ENCODE data around the gene COX4I1.
"Not testable (repeated sequence)": the region's sequence is repeated elsewhere in the genome, so short reads cannot be mapped to it uniquely, and the experiment has no call there.

COX4I1 gene

DNA sequence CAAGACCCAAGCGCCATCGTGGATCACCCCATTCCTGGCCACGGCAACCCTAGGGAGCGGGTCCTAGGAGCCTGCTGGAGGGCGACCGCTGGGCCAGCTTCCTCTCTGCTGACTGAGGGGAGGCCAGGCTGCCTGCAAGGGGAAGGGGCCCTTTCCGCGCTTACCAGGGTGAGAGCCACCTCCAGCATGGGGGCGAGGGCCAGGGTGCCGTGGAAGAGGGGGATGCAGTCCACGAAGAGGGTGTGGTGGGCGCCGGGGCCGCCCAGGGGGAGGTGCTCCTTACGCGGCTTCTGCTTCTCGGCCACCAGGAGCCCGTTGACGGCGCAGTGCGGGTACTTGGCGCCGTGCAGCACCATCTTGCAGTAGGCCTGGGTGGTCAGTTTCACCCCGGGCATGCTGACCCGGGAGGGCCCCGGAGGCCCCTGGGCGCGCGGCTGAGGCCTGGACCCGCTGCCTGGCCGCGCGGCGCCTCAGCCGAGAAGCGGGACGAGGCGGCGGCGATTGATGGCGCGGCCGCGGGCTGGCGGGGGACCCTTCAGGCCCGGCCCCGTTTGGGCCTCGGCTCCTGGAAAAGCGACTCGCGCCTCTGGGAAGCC is 496 bp upstream of the COX4I1 start:
- TF ChIP-seq POLR2A (IDR thresholded peaks at IDR 0.05; ENCODE audit: low read length) (no peak), GATA1 (IDR thresholded peaks at IDR 0.05; ENCODE audit: low read depth, low read length) (no peak)
- peak; percentile 78 to 81 for DNase-seq

DNA sequence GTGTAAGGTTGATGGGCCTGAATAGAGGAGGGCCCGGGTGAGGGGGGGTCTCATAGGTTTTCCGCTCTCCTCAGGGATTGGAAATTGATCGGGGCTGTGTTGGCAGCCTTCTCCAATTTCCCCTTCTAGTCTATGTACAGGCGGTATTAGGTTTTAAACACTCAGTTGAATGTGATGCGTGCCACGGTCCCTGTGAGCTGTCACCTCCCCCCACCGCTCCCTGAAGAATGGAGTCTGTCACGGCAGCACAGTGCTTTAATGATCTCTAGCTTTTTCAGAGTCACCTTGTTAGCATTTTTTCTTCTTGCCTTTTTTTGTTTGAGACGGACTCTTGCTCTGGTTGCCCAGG is 800 bp downstream of the COX4I1 start:
- peak; percentile 59 to 75 for DNase-seq
- no peak for TF ChIP-seq GATA1 (IDR thresholded peaks at IDR 0.05; ENCODE audit: low read depth, low read length)
- TF ChIP-seq POLR2A (IDR thresholded peaks at IDR 0.05; ENCODE audit: low read length), result no peak

DNA sequence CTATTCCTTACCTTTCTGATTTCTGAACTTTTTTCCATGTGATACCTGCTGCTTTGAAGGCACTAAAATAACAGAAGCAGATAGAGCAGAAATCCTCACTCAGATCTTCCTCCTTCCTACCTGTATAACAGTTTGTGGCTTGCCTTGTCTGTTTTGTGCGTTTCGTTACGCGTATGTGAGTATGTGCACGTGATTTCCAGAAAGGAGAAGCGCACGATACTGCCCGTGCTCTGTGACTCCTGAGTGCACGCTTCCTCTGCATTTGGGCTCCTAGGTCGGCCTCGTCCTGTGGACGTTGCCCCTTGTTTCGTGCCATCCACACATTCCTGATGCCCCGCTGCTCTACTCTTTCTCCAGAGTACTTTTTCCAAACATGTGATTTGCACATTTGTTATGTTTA is 4.1 kb downstream of the COX4I1 start:
- no peak for DNase-seq
- TF ChIP-seq GATA1 (IDR thresholded peaks at IDR 0.05; ENCODE audit: low read depth, low read length) (no peak), POLR2A (IDR thresholded peaks at IDR 0.05; ENCODE audit: low read length) (no peak)

DNA sequence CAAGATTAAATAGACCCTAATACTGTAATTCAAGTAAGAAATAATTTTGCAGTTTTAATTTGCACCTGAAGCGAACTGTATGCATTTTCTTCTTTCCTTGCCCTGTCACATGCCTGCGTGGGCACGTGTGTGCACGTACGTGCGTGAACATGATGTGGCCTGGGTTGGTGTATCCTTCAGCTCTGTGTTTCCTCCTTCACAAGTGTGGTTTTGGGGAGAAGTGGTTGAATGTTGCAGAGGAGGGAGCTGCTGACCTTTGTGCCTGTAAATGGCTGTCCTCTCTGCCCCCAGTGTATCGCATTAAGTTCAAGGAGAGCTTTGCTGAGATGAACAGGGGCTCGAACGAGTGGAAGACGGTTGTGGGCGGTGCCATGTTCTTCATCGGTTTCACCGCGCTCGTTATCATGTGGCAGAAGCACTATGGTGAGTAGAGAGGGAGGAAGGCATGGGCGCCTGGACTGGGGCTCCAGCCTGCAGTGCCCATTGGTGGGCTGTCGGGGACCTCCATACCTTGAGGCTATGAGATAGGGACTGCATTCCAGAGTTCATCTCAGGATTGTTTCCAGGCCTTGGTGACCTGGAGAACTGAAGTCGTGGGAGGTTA is 6.0 kb downstream of the COX4I1 start:
- no peak for DNase-seq
- TF ChIP-seq POLR2A (IDR thresholded peaks at IDR 0.05; ENCODE audit: low read length) (no peak), GATA1 (IDR thresholded peaks at IDR 0.05; ENCODE audit: low read depth, low read length) (no peak)

DNA sequence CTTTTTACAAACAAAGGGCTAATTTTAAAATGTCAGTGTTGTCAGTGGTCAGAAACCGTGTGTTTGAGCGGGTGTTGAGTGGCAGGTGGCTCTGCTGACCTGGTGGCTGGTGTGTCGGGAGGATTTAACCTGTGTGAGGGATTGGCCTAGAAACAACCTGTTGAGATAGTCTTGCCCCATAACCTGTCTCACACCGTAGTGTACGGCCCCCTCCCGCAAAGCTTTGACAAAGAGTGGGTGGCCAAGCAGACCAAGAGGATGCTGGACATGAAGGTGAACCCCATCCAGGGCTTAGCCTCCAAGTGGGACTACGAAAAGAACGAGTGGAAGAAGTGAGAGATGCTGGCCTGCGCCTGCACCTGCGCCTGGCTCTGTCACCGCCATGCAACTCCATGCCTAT is 7.0 kb downstream of the COX4I1 start:
- DNase-seq, result no peak
- no peak for TF ChIP-seq GATA1 (IDR thresholded peaks at IDR 0.05; ENCODE audit: low read depth, low read length)
- no peak for TF ChIP-seq POLR2A (IDR thresholded peaks at IDR 0.05; ENCODE audit: low read length)

DNA sequence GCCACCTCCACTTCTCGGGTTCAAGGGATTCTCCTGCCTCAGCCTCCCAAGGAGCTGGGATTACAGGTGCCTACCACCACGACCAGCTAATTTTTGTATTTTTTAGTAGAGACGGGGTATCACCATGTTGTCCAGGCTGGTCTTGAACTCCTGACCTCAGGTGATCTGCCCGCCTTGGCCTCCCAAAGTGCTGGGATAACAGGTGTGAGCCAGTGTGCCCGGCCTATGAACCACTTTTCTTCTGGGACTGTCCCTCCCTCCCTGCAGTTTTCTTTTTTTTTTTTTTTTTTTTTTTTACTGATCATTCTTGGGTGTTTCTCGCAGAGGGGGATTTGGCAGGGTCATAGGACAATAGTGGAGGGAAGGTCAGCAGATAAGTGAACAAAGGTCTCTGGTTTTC is 7.8 kb downstream of the COX4I1 start:
- DNase-seq, result not testable (repeated sequence)

DNA sequence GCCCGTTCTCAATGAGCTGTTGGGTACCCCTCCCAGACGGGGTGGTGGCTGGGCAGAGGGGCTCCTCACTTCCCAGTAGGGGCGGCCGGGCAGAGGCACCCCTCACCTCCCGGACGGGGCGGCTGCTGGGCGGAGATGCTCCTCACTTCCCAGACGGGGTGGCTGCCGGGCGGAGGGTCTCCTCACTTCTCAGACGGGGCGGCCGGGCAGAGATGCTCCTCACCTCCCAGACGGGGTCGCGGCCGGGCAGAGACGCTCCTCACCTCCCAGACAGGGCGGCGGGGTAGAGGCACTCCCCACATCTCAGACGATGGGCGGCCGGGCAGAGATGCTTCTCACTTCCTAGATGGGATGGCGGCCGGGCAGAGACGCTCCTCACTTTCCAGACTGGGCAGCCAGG is 8.6 kb downstream of the COX4I1 start:
- not testable (repeated sequence) for DNase-seq

DNA sequence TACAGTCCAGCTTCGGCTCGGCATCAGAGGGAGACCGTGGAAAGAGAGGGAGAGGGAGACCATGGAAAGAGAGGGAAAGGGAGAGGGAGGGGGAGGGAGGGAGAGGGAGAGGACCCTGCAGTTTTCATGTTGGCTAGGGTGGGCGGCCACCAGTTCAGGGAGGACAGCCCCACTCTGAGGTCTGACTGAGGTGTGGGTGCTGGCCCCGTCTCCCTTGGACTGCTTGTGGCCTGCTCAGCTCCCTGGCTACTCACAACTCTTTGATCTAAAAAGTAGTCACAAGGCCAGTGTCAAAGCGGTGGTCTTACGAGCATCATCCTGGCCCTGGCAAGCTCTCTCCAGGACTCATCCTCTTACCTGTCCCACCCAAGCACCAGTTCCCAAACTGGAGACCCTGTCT is 9.4 kb downstream of the COX4I1 start:
- no peak for TF ChIP-seq GATA1 (IDR thresholded peaks at IDR 0.05; ENCODE audit: low read depth, low read length)
- no peak for TF ChIP-seq POLR2A (IDR thresholded peaks at IDR 0.05; ENCODE audit: low read length)
- no peak for DNase-seq

DNA sequence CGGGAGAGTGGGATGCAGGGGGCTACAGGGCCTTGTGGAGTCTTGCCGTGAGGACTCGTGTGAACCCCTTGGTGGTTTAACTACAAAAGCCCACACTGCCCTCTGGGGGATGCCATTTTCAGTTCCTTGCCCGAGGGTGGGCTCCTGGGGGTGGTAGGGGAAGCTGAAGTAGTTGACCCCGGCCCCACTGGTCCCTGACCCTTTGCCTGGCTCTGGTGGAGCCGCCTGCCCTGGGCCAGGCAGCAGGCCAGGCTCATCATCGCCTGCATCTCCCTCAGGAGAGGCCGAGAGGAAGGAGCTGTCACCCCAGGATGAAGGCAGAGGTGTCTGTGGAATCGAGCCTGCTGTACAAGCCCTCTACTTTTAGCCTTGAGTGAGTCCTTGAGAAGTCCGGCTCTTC is 10.2 kb downstream of the COX4I1 start:
- no peak for DNase-seq
- TF ChIP-seq GATA1 (IDR thresholded peaks at IDR 0.05; ENCODE audit: low read depth, low read length) (no peak), POLR2A (IDR thresholded peaks at IDR 0.05; ENCODE audit: low read length) (no peak)

DNA sequence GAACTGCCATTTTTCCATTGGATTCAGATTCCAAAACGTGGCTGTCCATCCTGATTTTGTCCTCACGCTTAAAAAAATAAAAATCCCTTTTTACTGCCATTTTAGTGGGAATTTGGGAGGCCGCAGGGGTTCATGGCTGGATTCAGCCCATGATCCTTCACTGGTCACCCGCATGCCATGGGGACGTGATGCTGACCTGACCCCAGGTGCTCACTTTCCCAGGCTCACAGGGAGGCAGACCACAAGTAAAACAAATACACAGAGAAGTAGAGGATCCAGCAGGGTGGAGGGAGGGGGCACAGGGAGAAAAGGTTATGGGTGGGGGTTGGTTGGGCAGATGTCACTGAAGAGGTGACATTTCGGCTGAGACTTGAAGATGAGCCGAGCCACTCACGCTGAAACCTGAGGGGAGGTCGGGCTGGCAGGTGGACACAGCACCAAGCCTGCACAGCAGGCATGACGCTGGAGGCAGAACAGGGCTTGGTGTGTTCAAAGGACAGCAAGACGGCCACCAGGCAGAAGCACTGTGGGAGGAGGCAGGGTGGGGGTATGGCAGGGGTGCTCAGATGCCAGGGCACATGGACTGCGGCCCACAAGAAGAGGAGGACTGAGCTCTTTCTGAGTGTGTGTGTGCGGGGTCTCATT is 10.7 kb downstream of the COX4I1 start:
- DNase-seq, result no peak
- no peak for TF ChIP-seq POLR2A (IDR thresholded peaks at IDR 0.05; ENCODE audit: low read length)
- TF ChIP-seq GATA1 (IDR thresholded peaks at IDR 0.05; ENCODE audit: low read depth, low read length), result no peak

DNA sequence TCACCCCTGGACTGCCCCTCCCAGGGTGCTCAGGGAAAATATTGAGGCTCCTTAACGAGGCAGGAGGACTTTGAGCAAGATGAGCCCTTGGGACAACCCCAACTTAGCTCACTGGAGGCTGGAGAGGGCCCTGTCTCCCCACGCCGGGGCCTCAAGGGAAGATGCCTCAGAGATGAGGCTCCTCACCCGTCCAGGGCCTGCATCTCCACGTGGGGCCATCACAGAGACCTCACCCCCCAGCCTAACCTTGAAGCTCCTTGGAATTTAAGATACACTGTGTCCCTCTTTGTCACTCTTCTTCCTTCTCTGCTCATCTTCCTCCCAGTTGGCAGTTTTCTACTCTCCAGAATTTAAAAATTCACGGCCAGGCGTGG is 11.2 kb downstream of the COX4I1 start:
- no peak for DNase-seq
- TF ChIP-seq GATA1 (IDR thresholded peaks at IDR 0.05; ENCODE audit: low read depth, low read length) (no peak), POLR2A (IDR thresholded peaks at IDR 0.05; ENCODE audit: low read length) (no peak)

DNA sequence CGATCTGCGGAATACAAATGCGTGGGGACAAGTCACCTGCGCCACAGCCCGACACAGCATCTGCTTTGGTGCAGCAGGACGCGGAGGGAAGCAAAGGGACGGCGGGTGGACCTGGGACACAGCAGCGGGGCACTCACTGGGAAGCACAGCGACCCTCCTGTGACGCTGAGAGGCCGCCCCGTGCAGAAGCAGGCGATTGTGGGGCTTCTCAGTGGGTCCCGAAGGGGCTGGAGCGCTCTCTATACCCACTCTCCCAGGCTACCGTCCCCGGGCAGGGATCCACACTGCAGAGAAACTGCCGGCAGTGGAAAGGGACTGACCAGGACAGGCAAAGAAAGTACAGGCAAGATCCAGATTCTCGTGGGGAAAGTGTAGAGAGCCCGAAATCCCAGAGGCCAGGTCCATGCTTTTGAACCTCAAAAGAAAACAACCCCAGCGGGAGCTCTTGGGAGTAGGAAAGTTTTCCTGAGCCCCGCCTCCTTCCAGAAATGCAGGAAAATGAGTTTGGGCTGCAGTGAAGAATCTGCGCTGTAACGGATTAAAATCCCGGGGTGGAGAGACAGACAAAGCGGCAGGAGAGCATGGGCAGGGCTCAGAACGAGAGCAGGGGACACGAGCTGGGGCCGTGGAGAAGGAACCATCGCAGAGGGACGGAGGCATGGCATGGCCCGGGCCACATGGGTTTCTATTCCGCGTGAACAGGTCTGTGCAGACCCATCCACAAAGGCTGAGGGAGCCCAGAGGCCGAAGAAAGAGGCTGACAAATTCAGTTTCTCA is 12.7 kb downstream of the COX4I1 start:
- no peak for DNase-seq
- TF ChIP-seq POLR2A (IDR thresholded peaks at IDR 0.05; ENCODE audit: low read length) (no peak), GATA1 (IDR thresholded peaks at IDR 0.05; ENCODE audit: low read depth, low read length) (no peak)

DNA sequence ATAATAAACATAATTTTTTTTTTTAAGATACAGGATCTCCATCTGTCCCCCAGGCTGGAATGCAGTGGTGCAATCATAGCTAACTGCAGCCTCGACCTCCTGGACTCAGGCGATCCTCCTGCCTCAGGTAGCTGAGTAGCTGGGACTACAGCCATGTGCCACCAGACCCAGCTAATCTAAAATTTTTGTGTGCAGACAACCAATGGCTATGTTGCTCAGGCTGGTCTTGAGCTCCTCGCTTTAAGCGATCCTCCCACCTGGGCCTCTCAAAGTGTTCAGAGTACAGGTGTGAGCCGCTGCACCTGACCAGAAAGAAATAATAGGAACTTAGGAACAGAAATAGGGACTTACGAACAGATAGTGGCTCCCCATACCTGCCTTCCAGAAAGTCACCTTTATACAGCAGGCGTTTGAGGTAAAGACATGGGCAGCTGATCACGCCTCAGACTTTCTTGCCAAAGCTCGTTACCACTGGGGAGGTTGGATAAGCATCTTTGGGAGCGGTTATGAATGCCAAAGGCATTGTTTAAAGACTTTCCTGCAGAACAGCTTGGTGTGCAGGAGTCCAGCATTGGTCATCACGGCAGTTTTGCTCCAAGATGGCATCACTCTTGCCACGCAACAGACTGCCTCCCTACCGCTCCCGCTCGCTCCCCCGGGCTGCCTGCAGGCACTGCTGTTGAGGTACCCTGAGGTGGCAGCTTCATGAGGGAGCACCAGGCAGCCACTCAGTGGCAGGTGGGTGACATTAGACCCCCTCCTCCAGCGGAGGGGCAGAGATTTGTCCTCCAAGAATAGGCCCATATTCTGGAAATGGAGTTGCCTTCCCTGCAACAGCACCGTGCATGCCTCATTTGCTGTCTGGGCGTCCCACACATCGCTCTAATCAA is 13.6 kb downstream of the COX4I1 start:
- no peak for TF ChIP-seq POLR2A (IDR thresholded peaks at IDR 0.05; ENCODE audit: low read length)
- no peak for TF ChIP-seq GATA1 (IDR thresholded peaks at IDR 0.05; ENCODE audit: low read depth, low read length)
- DNase-seq, result no peak

DNA sequence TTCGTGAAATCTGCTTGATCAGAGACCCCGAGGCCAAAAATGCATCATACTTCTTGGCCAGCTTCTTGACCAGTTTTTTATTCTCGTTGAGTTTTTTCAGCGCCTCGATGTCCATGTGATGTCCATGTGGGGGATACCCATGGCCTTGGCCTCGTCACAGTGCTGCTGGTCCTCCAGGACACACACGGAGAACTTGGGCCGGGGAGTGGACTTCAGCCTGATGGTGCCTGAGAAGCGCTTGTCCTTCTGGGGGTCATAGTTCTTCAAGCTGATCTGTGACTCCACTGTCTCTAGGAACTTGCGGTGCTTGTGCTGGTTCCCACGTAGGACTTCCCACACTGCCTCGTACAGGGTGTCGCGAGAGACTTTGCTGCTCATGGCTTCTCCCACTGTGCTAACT is 16.7 kb downstream of the COX4I1 start:
- no peak for DNase-seq
- TF ChIP-seq GATA1 (IDR thresholded peaks at IDR 0.05; ENCODE audit: low read depth, low read length) (no peak), POLR2A (IDR thresholded peaks at IDR 0.05; ENCODE audit: low read length) (no peak)

DNA sequence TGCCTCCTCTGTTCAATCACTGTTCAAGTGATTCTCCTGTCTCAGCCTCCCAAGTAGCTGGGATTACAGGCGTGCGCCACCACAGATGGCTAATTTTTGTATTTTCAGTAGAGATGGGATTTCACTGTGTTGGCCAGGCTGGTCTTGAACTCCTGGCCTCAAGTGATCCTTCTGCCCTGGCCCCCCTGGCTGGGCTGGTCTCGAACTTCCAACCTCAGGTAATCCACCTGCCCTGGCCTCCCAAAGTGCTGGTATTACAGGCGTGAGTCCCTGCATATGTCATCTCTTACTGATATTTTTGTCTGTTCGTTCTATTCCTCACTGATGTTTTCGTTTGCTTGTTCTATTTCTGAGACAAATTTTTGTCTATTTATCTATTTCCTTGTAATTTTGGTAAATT is 17.7 kb downstream of the COX4I1 start:
- DNase-seq, result not testable (repeated sequence)

All from erythroblast (primary cell).